Measurements from ENCODE around the gene MAX. TPM values are rescaled to one million over a fixed set of nuclear protein-coding genes. Genes with fewer than 3 reads are reported as not detected.
A peak's percentile ranks its signal among the peaks of the same experiment; 100 is the strongest.
"Not testable (repeated sequence)": the region's sequence is repeated elsewhere in the genome, so short reads cannot be mapped to it uniquely, and the experiment has no call there.

Gene MAX
- total RNA-seq, 1 donor from 2014 or later: 92.1 TPM

GRCh38 chr14:65107200-65107599 lies 4.9 kb upstream of the MAX start:
- DNase-seq (ENCODE audit: missing footprints) (no peak), ATAC-seq (no peak)
- intact Hi-C loops (cut with DNase I): no loop called here

DNA sequence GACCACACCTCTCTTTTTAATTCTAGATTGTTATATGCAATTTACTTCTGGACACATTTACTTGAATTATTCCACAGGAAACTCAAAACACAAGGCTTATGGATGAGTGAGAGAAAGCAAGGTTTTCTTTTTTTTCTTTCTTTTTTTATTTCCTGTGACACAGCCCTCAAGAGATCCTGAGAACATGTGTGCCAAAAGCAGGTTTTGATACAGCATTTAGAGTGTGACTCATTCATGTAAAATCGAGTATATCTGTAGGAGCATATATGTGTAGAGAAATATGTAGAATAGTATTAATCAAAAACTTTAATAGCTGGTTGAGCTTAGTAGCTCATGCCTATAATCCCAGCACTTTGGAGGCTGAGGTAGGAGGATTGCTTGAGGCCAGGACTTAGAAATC lies 4.4 kb upstream of the MAX start:
- DNase-seq (ENCODE audit: missing footprints) (no peak), ATAC-seq (no peak)
- intact Hi-C loops (cut with DNase I): no loop called here

DNA sequence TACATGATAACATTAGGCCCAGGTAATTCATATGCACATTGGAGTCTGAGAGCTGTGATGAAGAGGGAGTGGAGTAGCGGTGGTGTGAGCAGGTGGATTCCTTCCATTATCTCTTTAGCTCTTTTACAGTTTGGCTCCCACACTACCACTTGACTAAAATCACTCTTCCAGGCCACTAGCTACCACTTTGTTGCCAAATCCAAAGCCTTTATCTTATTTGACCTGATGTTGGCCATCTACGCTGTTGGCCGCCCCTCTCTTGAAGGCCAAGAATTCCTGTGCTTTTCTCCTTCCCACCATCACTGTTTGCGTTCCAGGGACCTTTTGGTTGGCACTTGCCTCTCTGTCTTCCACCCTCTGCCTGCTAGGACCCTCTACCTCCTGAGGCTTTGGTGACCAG lies 4.0 kb upstream of the MAX start:
- DNase-seq (ENCODE audit: missing footprints) (no peak), ATAC-seq (no peak)
- intact Hi-C loops (cut with DNase I): no loop called here

DNA sequence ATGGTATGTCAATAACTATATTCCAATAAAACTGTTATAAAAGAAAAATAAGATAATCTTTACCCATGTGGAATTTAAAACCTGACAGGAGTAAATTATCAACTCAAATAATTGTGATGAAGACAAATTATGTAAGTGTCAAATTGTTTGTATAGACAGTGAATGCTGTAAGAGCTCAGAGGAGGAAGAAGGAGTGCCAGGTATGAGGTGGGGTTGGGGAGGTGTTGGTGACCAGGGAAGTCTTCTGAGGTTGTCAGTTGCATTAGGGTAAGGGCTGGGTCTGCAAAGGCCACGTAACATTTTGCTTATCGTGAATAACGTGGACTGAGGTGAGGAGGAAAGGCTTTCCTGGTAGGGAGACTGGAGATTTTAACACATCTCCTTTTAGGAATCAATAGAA lies 2.5 kb upstream of the MAX start:
- no peak for DNase-seq (ENCODE audit: missing footprints)
- intact Hi-C loops (cut with DNase I): loop anchor here (5.0 kb wide), 1 partner anchor 308 kb away; the partner anchor contains the start of gene FUT8
- ATAC-seq: no peak

GRCh38 chr14:65103150-65103760 lies 938 bp upstream of the MAX start:
- ATAC-seq: peak; percentile 1
- intact Hi-C loops (cut with DNase I): loop anchor here (5.0 kb wide), 1 partner anchor 309 kb away; the partner anchor contains the start of gene FUT8

GRCh38 chr14:65101631-65102440 lies 481 bp downstream of the MAX start:
- intact Hi-C loops (cut with DNase I): loop anchor here (5.0 kb wide), 1 partner anchor 310 kb away; the partner anchor contains the start of gene FUT8
- ATAC-seq: peak; percentile 22

More at GRCh38 chr14:65103150-65103760, 938 bp upstream of the MAX start:
- no peak for DNase-seq (ENCODE audit: missing footprints)

GRCh38 chr14:65100922-65101541 lies 1.3 kb downstream of the MAX start:
- DNase-seq (ENCODE audit: missing footprints) (no peak), ATAC-seq (no peak)
- intact Hi-C loops (cut with DNase I): loop anchor here (5.0 kb wide), 1 partner anchor 311 kb away; the partner anchor contains the start of gene FUT8

More at GRCh38 chr14:65101631-65102440, 481 bp downstream of the MAX start:
- DNase-seq (ENCODE audit: missing footprints): peak; percentile 67

- ATAC-seq: no peak
- intact Hi-C loops (cut with DNase I): loop anchor here (5.0 kb wide), 1 partner anchor 66 kb away; no protein-coding TSS in a partner anchor
These were observed 3.7 kb downstream of the MAX start for GRCh38 chr14:65098586-65098985.

DNA sequence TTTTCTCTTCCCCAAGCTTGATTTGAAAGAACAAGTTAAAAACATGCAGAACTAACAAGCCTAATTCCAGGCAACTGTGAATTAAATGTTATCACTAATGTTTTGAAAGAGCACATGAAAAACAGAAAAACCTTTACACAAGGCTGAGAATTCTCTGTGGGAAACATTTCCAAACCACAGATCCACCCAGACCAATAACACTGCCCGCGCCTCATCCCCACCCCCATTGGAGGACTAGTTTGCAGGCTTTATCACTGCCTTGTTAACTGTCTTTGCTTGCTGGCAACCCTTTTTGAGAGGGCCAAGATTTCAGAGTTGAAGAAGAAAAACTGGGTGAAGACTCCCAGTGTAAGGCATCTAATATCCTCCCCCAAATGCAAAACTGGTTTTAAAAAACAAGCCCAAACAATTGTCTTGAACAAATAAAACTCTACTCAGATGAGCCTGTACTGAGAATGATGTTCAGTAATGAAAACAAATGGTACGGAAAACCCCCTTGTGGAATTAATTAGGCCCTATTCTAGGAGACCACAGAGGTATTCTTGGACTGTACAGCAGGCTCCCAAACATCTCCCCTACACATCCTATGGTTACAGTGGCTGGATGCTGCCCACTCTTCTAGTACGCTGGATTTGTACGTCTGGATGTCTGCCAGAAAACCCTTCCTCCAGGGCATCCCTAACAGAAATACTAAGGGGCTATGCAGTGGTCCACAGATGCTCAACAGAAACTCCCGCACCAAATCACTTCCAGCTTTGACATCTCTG lies 5.8 kb downstream of the MAX start:
- intact Hi-C loops (cut with DNase I): loop anchor here (5.0 kb wide), 1 partner anchor 64 kb away; no protein-coding TSS in a partner anchor
- ATAC-seq (peak; percentile 46), DNase-seq (ENCODE audit: missing footprints) (no peak)

More at GRCh38 chr14:65098586-65098985, 3.7 kb downstream of the MAX start:
- no peak for DNase-seq (ENCODE audit: missing footprints)

- DNase-seq (ENCODE audit: missing footprints): no peak
- peak; percentile 84 for ATAC-seq
- intact Hi-C loops (cut with DNase I): loop anchor here (5.0 kb wide), 1 partner anchor 63 kb away; no protein-coding TSS in a partner anchor
These were observed 6.6 kb downstream of the MAX start for GRCh38 chr14:65095633-65096205.

GRCh38 chr14:65092349-65092748 lies 10.0 kb downstream of the MAX start:
- ATAC-seq (no peak), DNase-seq (ENCODE audit: missing footprints) (no peak)
- intact Hi-C loops (cut with DNase I): no loop called here

- ATAC-seq; DNase-seq (ENCODE audit: missing footprints); intact Hi-C loops (cut with DNase I): not testable (repeated sequence)
These were observed 14.5 kb downstream of the MAX start for GRCh38 chr14:65087835-65088234.

- DNase-seq (ENCODE audit: missing footprints); ATAC-seq; intact Hi-C loops (cut with DNase I): not testable (repeated sequence)
These were observed 15.6 kb downstream of the MAX start for GRCh38 chr14:65086686-65087085.

GRCh38 chr14:65084554-65085505 lies 17.5 kb downstream of the MAX start:
- intact Hi-C loops (cut with DNase I): no loop called here
- ATAC-seq: peak; percentile 60
- no peak for DNase-seq (ENCODE audit: missing footprints)

DNA sequence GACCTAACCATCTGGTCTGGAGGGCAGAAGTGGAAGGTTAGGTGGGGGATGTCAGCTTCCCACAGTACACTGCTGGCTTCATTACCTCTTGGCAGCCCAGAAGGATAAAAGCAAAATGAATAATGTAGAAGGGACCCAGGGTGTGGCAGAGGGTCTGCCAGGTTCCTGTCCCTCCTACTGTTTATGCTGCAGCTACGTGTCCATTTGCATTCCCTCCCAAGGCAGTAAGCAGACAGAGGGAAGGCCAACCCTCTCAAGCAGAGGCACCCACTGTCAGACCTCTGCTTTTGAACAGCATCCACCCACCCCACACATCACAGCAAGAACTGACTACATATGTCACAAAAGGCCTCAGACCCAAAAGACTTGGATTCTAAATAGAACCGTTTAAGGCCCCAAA lies 19.4 kb downstream of the MAX start:
- ATAC-seq: no peak

DNA sequence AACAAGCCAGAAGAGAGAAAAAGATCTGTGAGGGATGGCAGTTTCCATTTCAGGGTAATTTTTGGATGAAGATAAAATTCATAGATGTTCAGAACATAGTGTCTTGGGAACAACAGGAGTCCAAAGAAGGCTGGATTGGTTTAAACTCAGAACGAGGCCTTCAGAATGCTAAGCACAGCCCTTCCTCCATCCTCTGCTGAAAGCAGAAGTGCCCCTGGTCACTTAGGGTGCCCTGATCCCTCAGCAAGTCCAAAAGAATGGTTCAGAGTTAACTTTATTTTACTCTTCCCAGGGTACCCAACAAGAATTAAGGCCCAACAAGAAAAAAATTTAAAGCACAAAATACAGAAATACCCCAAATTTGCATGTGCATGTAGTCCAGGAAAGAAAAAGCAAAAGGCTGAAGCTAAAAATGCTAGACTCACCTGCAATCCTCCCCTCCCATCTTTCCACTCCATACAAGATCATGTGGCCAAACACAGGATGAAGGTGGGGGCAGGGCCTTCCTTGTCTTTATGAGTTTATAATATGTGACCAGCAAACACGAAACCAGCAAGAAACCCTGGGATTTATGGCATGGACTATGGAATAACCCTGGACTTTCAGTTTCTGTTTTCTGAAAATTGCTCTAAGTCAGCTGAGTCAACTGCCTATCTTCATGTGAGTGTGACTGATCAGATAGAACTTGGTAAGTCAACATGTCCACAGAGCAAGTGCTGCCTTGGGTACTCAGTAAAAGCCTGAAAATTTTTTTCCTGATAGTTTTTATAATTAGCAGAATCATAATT lies 21.2 kb downstream of the MAX start:
- ATAC-seq: no peak
- intact Hi-C loops (cut with DNase I): no loop called here
- DNase-seq (ENCODE audit: missing footprints): no peak

More for the DNA sequence above, 19.4 kb downstream of the MAX start:
- no peak for DNase-seq (ENCODE audit: missing footprints)
- intact Hi-C loops (cut with DNase I): no loop called here

All from Right ventricle myocardium inferior (tissue), 1 donor.